Calu3 (cell line): ENCODE data around the gene CALD1. TPM values are rescaled to one million over a fixed set of nuclear protein-coding genes. Genes with fewer than 3 reads are reported as not detected.

Experiments
- BruUV-seq: library from RNA; stranded (reverse); fragments of 400-500 nt; replicated peaks from 2 replicates; lab custom pipeline; 2021; lab: Mats Ljungman, UMichigan
- CTCF ChIA-PET: fragments of 300-600 bp; sonication (Branson Sonifier 250); formaldehyde crosslinking; loops from one replicate; lab custom pipeline; 2022; ENCODE audit warnings: antibody characterized with exemption; lab: Charles Lee
- DNase-seq: peaks from one replicate; pipeline ENCODE4 v3.0.0; 2022
- H3K27ac Mint-ChIP-seq: one replicate; pipeline ENCODE4 v1.8.0; 2022; ENCODE audit warnings: mixed read lengths; ENCODE audit not compliant: unreplicated experiment
- H3K27me3 Mint-ChIP-seq: one replicate; pipeline ENCODE4 v1.8.0; 2022; ENCODE audit warnings: mixed read lengths; ENCODE audit not compliant: unreplicated experiment
- H3K36me3 Mint-ChIP-seq: one replicate; pipeline ENCODE4 v1.8.0; 2022; ENCODE audit warnings: mild to moderate bottlenecking, moderate library complexity, mixed read lengths; ENCODE audit not compliant: insufficient read depth, unreplicated experiment
- H3K4me1 Mint-ChIP-seq: one replicate; pipeline ENCODE4 v1.8.0; 2022; ENCODE audit warnings: mild to moderate bottlenecking, low read depth, mixed read lengths; ENCODE audit not compliant: unreplicated experiment
- H3K4me3 Mint-ChIP-seq: one replicate; pipeline ENCODE4 v1.8.0; 2022; ENCODE audit warnings: mild to moderate bottlenecking, low read depth, moderate library complexity, mixed read lengths; ENCODE audit not compliant: unreplicated experiment
- H3K9me3 Mint-ChIP-seq: one replicate; pipeline ENCODE4 v1.8.0; 2022; ENCODE audit warnings: low read depth, mixed read lengths; ENCODE audit not compliant: unreplicated experiment
- intact Hi-C: fragments of 100-400 bp; cut with micrococcal nuclease; formaldehyde crosslinking; loops from one replicate; pipeline ENCODE4 v1.10.0; 2022; ENCODE audit not compliant: unreplicated experiment
- total RNA-seq: library from RNA; stranded (reverse); gene quantifications from 2 replicates; pipeline ENCODE4 v1.2.3, GENCODE V29; 2022
- TF ChIP-seq, protein P1 (sequence below): fragments of 200-600 bp; IDR thresholded peaks from one replicate; pipeline ENCODE4 v1.8.0; 2022; ENCODE audit warnings: antibody characterized with exemption; ENCODE audit not compliant: unreplicated experiment

Gene CALD1
- total RNA-seq, 1 experiment from 2014 or later, result 9.3 TPM

DNA sequence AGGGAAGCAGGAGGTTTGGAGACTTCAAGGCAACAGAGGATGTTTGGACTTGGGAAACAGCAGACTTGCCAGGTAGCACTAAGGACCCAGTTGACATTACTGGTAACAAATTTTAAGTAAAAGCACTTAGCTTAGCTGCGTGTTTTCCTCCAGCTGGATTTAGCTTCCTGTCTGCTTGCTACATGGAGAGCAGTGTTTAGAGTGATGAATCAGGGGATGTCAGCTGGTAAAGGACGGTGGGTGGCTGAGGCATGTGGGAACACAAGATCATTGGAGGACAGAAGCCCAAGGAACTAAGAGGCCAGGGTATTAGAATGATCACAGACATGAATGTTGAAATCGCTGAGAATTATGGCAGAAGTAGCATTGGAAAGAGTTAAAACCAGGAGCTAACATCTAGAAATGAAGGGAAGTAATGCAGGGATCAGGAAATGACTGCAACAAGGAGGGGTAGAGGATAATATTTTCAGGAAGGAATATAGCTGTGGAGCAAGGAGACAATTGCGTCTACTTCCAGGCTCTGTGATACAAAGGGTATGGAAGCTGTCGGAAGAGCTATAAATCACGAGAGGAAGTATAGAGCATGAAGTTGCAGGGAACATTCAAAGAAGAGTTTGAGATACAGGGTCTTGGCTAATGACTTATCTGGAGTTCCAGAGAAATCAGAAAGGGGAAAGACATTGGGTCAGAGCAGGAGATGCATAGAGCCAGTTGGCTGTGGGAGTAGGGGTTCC lies 34.4 kb downstream of the CALD1 start:
- peaks cover 3% of the 10 kb centered on the region for H3K9me3 Mint-ChIP-seq
- no peak overlapping the region for H3K27ac Mint-ChIP-seq
- H3K4me3 Mint-ChIP-seq, result no peak overlapping the region
- H3K27me3 Mint-ChIP-seq, result peaks cover 13% of the 10 kb centered on the region
- CTCF ChIA-PET, result interaction anchor here (1.0 kb wide), 1 partner anchor 32 kb away, joined by 3 read pairs; no protein-coding TSS in a partner anchor
- H3K36me3 Mint-ChIP-seq, result no peaks in the 10 kb centered on the region
- TF ChIP-seq, protein P1, sequence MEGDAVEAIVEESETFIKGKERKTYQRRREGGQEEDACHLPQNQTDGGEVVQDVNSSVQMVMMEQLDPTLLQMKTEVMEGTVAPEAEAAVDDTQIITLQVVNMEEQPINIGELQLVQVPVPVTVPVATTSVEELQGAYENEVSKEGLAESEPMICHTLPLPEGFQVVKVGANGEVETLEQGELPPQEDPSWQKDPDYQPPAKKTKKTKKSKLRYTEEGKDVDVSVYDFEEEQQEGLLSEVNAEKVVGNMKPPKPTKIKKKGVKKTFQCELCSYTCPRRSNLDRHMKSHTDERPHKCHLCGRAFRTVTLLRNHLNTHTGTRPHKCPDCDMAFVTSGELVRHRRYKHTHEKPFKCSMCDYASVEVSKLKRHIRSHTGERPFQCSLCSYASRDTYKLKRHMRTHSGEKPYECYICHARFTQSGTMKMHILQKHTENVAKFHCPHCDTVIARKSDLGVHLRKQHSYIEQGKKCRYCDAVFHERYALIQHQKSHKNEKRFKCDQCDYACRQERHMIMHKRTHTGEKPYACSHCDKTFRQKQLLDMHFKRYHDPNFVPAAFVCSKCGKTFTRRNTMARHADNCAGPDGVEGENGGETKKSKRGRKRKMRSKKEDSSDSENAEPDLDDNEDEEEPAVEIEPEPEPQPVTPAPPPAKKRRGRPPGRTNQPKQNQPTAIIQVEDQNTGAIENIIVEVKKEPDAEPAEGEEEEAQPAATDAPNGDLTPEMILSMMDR, result no peak
- no peak for DNase-seq
- no peaks in the 10 kb centered on the region for H3K4me1 Mint-ChIP-seq
- no TSS peak for BruUV-seq
- intact Hi-C loops, result no loop called here

DNA sequence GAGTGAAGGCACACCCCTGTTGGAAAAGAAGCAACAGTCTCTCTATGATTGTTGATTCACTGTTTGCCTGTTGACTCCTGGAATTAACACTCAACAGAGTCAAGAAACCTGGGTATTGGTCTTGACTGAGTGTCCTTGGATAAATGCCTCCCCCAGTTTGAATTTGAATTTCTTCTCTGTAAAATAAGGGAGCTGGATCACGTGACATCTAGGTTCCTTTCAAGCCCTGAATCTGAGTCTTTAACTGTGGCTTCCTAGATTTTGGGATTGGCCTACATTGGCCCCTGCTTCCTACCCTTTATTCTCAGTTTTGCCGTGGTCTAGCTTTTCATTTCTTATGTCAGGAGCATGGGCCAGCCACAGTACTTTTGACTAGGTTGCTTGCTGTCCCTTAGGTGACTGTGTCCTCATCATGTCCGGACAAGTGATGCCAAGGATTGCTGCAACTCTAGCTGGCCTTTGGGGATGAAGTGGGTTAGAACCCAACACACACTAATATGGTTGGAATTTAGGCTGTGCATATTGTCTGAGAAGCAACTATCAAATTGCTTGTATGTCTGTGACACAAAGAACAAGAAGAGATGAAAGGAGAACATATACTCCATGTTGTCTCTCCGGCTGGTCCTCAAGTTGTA lies 35.4 kb downstream of the CALD1 start:
- H3K4me1 Mint-ChIP-seq, result no peaks in the 10 kb centered on the region
- DNase-seq, result no peak
- no peaks in the 10 kb centered on the region for H3K36me3 Mint-ChIP-seq

DNA sequence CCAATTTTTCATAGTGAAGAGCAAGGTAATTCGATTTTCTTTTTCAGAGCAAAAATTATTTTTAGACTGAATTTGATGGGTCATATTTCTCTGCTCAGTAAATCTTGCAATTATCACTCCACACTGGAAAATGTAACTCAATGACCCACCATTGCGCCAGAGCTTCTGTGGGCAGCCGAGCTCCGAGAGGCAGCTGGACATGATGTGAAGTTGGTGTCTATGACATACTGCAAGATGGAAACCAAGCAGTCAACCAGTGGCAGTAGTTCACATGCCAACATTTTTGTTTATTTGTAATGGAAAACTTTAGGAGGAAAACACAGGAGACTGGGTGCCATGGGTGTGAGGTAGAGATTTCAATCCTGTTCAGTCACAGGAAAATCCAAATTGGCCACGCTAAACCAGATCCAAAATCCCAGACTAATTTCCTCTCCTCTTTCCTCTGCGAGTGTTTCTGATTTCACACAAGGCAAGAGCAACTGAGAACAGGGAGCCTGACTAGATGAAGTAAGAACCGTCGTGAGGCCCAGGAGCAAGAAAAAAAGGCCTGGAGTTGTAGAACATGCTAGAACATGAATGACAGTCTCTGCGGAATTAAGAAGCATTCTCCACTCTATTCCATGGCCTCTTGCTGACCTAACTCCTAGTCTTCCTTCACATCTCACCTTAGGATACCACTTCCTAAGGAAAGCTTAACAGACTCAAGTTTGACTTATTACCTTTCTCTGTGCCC lies 39.3 kb downstream of the CALD1 start:
- intact Hi-C loops, result no loop called here
- no peaks in the 10 kb centered on the region for H3K9me3 Mint-ChIP-seq
- peaks cover 7% of the 10 kb centered on the region for H3K27me3 Mint-ChIP-seq
- no TSS peak for BruUV-seq
- H3K36me3 Mint-ChIP-seq, result no peaks in the 10 kb centered on the region
- CTCF ChIA-PET, result no interaction called here
- no peak for DNase-seq
- H3K4me3 Mint-ChIP-seq, result no peak overlapping the region
- TF ChIP-seq, protein P1, result no peak
- H3K27ac Mint-ChIP-seq, result no peak overlapping the region
- no peaks in the 10 kb centered on the region for H3K4me1 Mint-ChIP-seq

More for the DNA sequence above, 35.4 kb downstream of the CALD1 start:
- H3K4me3 Mint-ChIP-seq, result no peak overlapping the region
- CTCF ChIA-PET, result no interaction called here
- TF ChIP-seq, protein P1, result no peak
- no TSS peak for BruUV-seq
- peaks cover 3% of the 10 kb centered on the region for H3K9me3 Mint-ChIP-seq
- H3K27ac Mint-ChIP-seq, result no peak overlapping the region
- H3K27me3 Mint-ChIP-seq, result peaks cover 13% of the 10 kb centered on the region
- intact Hi-C loops, result no loop called here

DNA sequence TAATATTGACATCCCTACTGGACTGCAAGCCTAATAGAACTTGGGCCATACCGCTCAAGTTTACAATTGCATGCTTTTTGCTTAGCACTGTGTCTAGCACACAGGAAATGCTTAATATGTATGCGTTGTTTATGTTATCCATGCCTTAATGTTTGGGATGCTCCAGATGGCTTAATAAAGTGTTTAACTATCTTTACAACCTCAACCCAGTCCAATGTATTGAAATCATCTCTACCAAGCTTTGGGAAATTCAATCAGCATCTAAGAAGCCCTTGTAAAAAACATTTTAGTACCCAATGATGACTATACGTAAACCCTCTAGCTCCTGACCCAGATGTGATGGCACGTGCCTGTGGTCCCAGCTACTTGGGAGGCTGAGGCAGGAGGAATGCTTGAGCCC lies 40.0 kb downstream of the CALD1 start:
- Mint-ChIP-seq H3K4me1 (no peaks in the 10 kb centered on the region), H3K4me3 (no peak overlapping the region), H3K36me3 (no peaks in the 10 kb centered on the region), H3K27me3 (peaks cover under 1% of the 10 kb centered on the region), H3K27ac (no peak overlapping the region), H3K9me3 (no peaks in the 10 kb centered on the region)
- TF ChIP-seq, protein P1, result no peak
- intact Hi-C loops, result no loop called here
- no peak for DNase-seq
- CTCF ChIA-PET, result interaction anchor here (0.5 kb wide), 1 partner anchor 17 kb away, joined by 4 read pairs; no protein-coding TSS in a partner anchor
- BruUV-seq, result no TSS peak
